Cardiac muscle cell (in vitro differentiated cells and primary cell): ENCODE results near the gene TMEM151B. TPM values are rescaled to one million over a fixed set of nuclear protein-coding genes. Genes with fewer than 3 reads are reported as not detected.

Experiments used
- DNase-seq, 2 donors: peaks; one replicate each; pipeline versions ENCODE4 v3.0.0 to v3.0.0-alpha.2; 2010 to 2017; ENCODE audit warnings: low read depth in 1 of 2, low spot score in 1 of 2
- H3K27ac ChIP-seq: fragments of 200-600 bp; sonication (generic); 2 replicates; pipeline ENCODE4 v1.5.1; 2016
- H3K27me3 ChIP-seq: fragments of 200-600 bp; sonication (generic); 2 replicates; pipeline ENCODE4 v1.6.0; 2016; ENCODE audit warnings: control low read depth
- H3K36me3 ChIP-seq: fragments of 200-600 bp; sonication (generic); 2 replicates; pipeline ENCODE4 v1.5.1; 2016; ENCODE audit warnings: control low read depth
- H3K4me1 ChIP-seq: fragments of 200-600 bp; sonication (generic); 2 replicates; pipeline ENCODE4 v1.8.1; 2017; ENCODE audit warnings: low read depth, mild to moderate bottlenecking, mixed run types
- H3K4me3 ChIP-seq: fragments of 200-600 bp; sonication (generic); 2 replicates; pipeline ENCODE4 v1.5.1; 2016; ENCODE audit warnings: mild to moderate bottlenecking
- H3K9me3 ChIP-seq: fragments of 200-600 bp; sonication (generic); 2 replicates; pipeline ENCODE4 v1.5.1; 2017; ENCODE audit warnings: low read depth, mild to moderate bottlenecking, control low read depth
- polyA plus RNA-seq: library from polyadenylated mRNA; unstranded; fragments of >200 nt; fragmentation: Nextera tagmentation; extraction: Ambion mirVana; gene quantifications from 2 replicates; pipeline ENCODE4 v1.2.1, GENCODE V29; 2016
- total RNA-seq: library from RNA; depleted of rRNA; stranded (reverse); fragments of >200 nt; gene quantifications from 2 replicates; pipeline ENCODE4 v1.2.3, GENCODE V29; 2016
- TF ChIP-seq, protein P1 (sequence below): IDR thresholded peaks from 2 replicates; pipeline ENCODE4 v1.5.1; 2012; ENCODE audit warnings: low read depth, mild to moderate bottlenecking, low read length

TMEM151B gene
- total and polyA plus RNA-seq, 2 experiments from 2014 or later = 0.21 to 0.29 TPM

DNA sequence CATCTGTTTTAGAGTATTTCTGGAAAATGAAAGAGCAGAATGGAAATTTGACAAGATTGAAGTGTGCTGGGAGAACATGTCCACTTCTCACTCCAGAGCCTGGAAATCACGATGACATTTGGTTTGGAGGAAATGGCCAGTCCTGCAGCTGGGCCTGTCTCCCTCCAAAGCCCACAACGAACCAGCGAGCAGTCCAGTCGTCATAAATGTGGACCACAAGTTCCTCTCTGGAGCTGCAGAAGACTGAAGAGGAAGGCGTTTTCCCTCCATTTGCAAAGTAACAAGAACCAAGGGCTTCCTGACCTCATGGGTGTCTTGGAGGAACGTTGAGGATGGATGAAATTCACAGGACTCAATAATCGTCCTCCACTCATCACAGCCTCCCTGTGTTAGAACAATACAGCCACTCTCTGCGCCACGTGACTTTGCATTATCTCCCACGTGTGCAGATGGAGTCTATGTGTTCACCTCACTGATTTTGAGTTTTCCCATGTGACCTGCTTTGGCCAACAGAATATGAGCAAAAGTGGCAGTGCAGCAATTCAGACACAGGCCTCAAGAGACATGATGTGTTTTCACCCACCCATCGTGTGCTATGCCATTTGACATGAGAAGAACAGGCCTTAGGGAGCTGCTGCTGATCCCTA lies 63.1 kb downstream of the TMEM151B start:
- Histone ChIP-seq H3K27ac (no peak overlapping the region), H3K4me3 (no peak overlapping the region), H3K9me3 (no peaks in the 10 kb centered on the region), H3K36me3 (no peaks in the 10 kb centered on the region), H3K4me1 (no peaks in the 10 kb centered on the region), H3K27me3 (peaks cover 7% of the 10 kb centered on the region)
- TF ChIP-seq, protein P1, sequence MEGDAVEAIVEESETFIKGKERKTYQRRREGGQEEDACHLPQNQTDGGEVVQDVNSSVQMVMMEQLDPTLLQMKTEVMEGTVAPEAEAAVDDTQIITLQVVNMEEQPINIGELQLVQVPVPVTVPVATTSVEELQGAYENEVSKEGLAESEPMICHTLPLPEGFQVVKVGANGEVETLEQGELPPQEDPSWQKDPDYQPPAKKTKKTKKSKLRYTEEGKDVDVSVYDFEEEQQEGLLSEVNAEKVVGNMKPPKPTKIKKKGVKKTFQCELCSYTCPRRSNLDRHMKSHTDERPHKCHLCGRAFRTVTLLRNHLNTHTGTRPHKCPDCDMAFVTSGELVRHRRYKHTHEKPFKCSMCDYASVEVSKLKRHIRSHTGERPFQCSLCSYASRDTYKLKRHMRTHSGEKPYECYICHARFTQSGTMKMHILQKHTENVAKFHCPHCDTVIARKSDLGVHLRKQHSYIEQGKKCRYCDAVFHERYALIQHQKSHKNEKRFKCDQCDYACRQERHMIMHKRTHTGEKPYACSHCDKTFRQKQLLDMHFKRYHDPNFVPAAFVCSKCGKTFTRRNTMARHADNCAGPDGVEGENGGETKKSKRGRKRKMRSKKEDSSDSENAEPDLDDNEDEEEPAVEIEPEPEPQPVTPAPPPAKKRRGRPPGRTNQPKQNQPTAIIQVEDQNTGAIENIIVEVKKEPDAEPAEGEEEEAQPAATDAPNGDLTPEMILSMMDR = no peak
- DNase-seq = no peak

DNA sequence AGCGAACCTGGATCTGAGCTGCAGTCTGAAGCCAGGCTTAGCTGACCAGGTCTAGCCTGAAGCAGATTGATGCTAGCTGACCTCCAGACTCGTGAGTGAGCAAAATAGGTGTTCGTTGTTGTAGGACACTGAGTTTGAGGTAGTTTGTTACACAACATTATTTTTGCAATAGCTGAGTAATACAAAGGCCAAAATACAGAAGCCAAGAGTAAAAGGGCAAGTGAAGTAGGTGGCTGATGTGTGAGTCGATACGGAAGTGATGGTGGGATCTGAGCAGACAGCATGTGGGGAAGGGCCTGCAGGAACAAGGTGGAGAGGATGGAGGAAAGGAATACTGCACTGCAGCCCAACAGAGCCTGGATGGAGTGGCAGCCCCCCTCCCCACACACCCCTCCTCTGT lies 63.7 kb downstream of the TMEM151B start:
- DNase-seq = no peak
- Histone ChIP-seq H3K27me3 (peaks cover 7% of the 10 kb centered on the region), H3K9me3 (no peaks in the 10 kb centered on the region), H3K36me3 (no peaks in the 10 kb centered on the region), H3K27ac (no peak overlapping the region), H3K4me1 (peaks cover 4% of the 10 kb centered on the region), H3K4me3 (no peak overlapping the region)
- TF ChIP-seq, protein P1 = no peak

DNA sequence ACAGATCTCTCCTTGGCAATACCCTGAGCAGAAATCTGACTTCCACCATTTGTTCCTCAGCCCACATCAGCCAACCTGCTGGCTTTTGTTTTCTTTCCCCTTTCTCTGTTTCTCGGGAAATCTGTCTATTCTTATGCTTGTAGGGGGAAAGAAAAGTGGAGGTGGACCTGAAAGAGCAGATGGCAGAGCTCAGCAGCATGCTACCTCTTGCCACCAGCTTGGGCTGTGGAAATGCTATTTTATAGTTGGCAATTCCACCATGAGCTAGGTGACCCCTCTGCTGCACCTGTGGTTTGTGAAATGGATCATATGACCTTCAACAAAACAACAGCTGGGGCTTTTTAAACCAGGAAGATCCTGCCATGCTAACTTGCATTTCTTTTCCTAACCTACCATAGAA lies 65.4 kb downstream of the TMEM151B start:
- Histone ChIP-seq H3K9me3 (no peaks in the 10 kb centered on the region), H3K36me3 (no peaks in the 10 kb centered on the region), H3K4me3 (no peak overlapping the region), H3K27ac (no peak overlapping the region), H3K27me3 (no peaks in the 10 kb centered on the region), H3K4me1 (peaks cover 7% of the 10 kb centered on the region)
- DNase-seq = no peak
- TF ChIP-seq, protein P1 = no peak

GRCh38 chr6:44338228-44339122 lies 68.2 kb downstream of the TMEM151B start:
- no peaks in the 10 kb centered on the region for H3K9me3 ChIP-seq
- no peak overlapping the region for H3K27ac ChIP-seq
- TF ChIP-seq, protein P1 = peak; percentile 77
- DNase-seq = peak; percentile 72 to 82
- peaks cover 7% of the 10 kb centered on the region for H3K4me1 ChIP-seq
- no peak overlapping the region for H3K4me3 ChIP-seq
- peaks cover 9% of the 10 kb centered on the region for H3K27me3 ChIP-seq
- H3K36me3 ChIP-seq = no peaks in the 10 kb centered on the region

GRCh38 chr6:44339301-44339700 lies 69.1 kb downstream of the TMEM151B start:
- Histone ChIP-seq H3K27me3 (peaks cover 15% of the 10 kb centered on the region), H3K36me3 (no peaks in the 10 kb centered on the region), H3K4me1 (peaks cover 7% of the 10 kb centered on the region), H3K4me3 (no peak overlapping the region), H3K9me3 (no peaks in the 10 kb centered on the region), H3K27ac (no peak overlapping the region)
- no peak for DNase-seq
- TF ChIP-seq, protein P1 = no peak
